SH-SY5Y (cell line): ENCODE measurements around the gene MSLN.

Source experiments
- GATA2 ChIP-seq: IDR thresholded peaks from 2 replicates; pipeline ENCODE4 v1.6.1; 2011; ENCODE audit warnings: mild to moderate bottlenecking, low read depth, low read length
- GATA3 ChIP-seq: IDR thresholded peaks from 2 replicates; pipeline ENCODE4 v1.6.1; 2011; ENCODE audit warnings: low read depth, mild to moderate bottlenecking, low read length, moderate library complexity

- no peak for TF ChIP-seq GATA2
- no peak for TF ChIP-seq GATA3
Observed at GRCh38 chr16:741986-742629, 18.4 kb upstream of the MSLN start.
